Activated CD4-positive, CD25-positive, alpha-beta regulatory T cell treated with anti-CD3 and anti-CD28 coated beads, Interleukin-2, amount 50 U/mL, for 16 hours (primary cell): ENCODE data around the gene CEACAM6.
"Not testable (repeated sequence)": the region's sequence is repeated elsewhere in the genome, so short reads cannot be mapped to it uniquely, and the experiment has no call there.

ENCODE experiments used
- DNase-seq: peaks from one replicate; pipeline ENCODE4 v3.0.0-alpha.2; 2020; ENCODE audit warnings: low read depth, low spot score

CEACAM6 gene

DNA sequence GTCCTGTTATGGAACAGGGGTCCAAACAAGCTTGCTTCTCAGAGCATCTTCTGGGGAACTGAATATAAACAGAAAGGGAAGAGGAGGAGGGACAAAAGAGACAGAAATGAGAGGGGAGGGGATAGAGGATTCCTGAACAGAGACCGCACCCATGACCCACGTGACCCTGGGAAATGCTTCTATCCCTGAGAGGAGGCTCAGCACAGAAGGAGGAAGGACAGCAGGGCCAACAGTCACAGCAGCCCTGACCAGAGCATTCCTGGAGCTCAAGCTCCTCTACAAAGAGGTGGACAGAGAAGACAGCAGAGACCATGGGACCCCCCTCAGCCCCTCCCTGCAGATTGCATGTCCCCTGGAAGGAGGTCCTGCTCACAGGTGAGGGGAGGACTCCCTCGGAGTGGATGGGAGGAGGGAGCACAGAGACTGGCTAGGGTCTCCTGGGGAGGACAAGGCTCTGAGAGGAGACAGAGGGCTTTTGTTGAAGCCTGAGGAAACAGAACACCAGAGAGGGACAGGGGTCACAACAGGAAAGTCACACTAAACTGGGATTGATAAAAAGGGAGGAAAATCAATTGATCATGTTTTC, at the start of gene CEACAM6:
Gene CEACAM6 (plus strand): TSS at position 203 of the 586 bp plus-strand sequence. CDS start 109 bp downstream, at position 312.
- DNase-seq: no peak

DNA sequence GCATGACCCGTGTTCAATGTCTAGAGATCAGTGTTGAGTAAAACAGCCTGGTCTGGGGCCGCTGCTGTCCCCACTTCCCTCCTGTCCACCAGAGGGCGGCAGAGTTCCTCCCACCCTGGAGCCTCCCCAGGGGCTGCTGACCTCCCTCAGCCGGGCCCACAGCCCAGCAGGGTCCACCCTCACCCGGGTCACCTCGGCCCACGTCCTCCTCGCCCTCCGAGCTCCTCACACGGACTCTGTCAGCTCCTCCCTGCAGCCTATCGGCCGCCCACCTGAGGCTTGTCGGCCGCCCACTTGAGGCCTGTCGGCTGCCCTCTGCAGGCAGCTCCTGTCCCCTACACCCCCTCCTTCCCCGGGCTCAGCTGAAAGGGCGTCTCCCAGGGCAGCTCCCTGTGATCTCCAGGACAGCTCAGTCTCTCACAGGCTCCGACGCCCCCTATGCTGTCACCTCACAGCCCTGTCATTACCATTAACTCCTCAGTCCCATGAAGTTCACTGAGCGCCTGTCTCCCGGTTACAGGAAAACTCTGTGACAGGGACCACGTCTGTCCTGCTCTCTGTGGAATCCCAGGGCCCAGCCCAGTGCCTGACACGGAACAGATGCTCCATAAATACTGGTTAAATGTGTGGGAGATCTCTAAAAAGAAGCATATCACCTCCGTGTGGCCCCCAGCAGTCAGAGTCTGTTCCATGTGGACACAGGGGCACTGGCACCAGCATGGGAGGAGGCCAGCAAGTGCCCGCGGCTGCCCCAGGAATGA, 48.4 kb upstream of the CEACAM6 start:
- peak; percentile 27 for DNase-seq

GRCh38 chr19:41707502-41707812, 47.9 kb upstream of the CEACAM6 start:
- no peak for DNase-seq

DNA sequence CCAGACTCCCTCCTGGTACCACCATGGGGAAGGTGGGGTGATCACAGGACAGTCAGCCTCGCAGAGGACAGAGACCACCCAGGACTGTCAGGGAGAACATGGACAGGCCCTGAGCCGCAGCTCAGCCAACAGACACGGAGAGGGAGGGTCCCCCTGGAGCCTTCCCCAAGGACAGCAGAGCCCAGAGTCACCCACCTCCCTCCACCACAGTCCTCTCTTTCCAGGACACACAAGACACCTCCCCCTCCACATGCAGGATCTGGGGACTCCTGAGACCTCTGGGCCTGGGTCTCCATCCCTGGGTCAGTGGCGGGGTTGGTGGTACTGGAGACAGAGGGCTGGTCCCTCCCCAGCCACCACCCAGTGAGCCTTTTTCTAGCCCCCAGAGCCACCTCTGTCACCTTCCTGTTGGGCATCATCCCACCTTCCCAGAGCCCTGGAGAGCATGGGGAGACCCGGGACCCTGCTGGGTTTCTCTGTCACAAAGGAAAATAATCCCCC, 47.4 kb upstream of the CEACAM6 start:
- DNase-seq: no peak

DNA sequence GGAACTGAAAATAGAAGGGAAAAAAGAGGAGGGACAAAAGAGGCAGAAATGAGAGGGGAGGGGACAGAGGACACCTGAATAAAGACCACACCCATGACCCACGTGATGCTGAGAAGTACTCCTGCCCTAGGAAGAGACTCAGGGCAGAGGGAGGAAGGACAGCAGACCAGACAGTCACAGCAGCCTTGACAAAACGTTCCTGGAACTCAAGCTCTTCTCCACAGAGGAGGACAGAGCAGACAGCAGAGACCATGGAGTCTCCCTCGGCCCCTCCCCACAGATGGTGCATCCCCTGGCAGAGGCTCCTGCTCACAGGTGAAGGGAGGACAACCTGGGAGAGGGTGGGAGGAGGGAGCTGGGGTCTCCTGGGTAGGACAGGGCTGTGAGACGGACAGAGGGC, 46.8 kb upstream of the CEACAM6 start, which contains the start of gene CEACAM5:
Gene CEACAM5 (plus strand): TSS at position 146 of the 400 bp plus-strand sequence. CDS start 106 bp downstream, at position 252.
- no peak for DNase-seq

DNA sequence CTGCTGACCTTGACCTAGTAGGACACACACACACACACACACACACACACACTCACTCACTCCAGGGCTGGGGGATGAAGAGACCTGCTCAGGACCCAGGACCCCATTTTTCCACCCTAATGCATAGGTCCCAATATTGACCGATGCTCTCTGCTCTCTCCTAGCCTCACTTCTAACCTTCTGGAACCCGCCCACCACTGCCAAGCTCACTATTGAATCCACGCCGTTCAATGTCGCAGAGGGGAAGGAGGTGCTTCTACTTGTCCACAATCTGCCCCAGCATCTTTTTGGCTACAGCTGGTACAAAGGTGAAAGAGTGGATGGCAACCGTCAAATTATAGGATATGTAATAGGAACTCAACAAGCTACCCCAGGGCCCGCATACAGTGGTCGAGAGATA, 45.8 kb upstream of the CEACAM6 start:
- DNase-seq: not testable (repeated sequence)

GRCh38 chr19:41709951-41710645, 45.2 kb upstream of the CEACAM6 start:
- DNase-seq: no peak

- DNase-seq: no peak
These were observed 43.7 kb upstream of the CEACAM6 start for GRCh38 chr19:41711376-41712261.

DNA sequence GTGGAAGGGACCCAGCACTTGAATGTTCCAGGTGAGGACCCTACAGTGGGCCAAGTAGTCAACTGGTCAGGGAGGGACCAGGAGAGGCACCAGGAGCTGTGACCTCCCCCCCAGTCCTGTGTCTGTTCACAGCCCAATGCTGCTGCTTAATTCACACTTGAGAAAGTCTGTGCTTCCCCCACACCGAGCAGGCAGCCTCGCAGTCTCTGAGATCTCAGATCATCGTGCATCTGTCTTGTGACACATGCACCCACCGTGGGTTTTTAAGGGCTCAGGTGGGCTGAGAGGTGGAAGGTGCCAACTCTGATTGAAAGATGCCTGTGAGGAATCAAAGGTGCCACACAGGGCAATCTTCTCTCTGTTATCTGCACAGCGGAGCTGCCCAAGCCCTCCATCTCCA, 40.7 kb upstream of the CEACAM6 start:
- no peak for DNase-seq

DNA sequence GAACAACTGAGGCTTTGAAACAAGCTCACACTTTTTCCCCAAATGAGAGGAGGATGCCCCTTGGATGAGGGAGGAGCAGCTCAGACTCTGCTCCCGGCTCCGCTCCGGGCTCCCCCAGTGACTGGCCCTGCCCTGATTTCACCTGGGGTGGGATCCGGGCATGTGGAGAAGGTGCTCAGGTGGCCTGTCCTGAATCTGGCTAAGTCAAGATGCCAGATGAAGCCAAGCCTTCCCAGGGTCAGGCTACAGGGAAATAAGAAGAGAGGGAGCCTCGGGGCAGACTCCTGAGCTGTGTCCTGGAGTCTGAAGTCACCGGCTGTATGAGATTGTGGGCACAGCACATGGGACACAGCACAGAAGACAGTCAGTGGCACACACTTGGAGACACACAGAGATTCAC, 36.6 kb upstream of the CEACAM6 start:
- DNase-seq: no peak

- DNase-seq: no peak
These were observed 35.2 kb upstream of the CEACAM6 start for GRCh38 chr19:41720103-41720502.

GRCh38 chr19:41726493-41726892, 28.8 kb upstream of the CEACAM6 start:
- DNase-seq: no peak

DNA sequence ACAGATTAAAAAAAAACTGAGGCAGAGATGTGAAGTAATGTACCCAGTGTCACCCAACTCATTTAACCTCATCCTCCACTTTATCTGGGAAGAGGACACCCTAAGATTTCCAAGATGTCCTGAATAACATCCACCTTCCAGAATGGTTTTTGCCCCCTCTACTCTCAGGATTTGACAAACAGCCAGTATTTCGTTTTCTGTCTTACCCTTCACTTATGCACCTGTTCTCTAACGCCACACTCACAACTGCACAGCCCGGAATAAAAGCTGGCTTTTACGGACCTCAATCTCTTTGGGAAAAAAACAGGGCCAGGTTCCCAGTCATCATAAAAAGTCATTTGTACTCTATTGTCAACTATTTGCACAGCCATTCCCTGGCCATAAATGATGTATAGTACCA, 21.2 kb upstream of the CEACAM6 start:
- DNase-seq: no peak

DNA sequence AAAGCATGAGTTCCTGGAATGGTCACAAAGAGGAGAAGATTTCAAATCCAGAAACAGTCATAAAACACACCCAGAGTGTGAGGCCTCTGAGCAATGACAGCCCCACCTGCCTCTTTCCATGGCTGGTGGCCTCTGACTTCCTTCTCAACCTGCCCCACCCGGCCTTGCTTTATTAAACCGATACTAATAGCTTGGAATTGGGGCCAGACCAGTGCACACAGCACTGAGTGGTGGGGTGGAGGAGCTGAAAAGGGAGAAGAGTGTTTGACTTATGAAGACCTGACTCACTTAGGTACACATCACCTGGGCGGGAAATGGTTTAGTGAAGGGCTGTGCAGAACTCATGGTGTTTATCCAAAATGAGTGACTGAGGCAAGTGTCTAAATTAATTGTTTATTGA, 20.7 kb upstream of the CEACAM6 start:
- no peak for DNase-seq

GRCh38 chr19:41735071-41735600, 20.2 kb upstream of the CEACAM6 start:
- no peak for DNase-seq

- DNase-seq: no peak
These were observed 16.0 kb upstream of the CEACAM6 start for GRCh38 chr19:41739361-41739760.

- DNase-seq: no peak
These were observed 14.7 kb upstream of the CEACAM6 start for GRCh38 chr19:41740415-41741243.

DNA sequence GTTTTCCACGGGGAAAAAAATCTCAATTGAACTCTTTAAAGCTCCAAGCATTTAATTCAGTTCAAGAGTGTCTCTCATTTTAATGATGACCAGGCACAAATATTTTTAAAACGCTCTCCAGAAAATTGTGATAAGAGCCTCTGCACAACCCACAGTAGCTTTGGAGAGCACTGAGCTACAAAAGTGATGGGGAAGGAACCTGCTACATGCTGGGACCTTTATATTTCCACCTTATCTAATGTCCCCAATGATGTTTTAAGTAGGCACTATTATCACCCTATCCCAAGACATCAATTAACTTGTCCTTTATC, 14.1 kb upstream of the CEACAM6 start:
- DNase-seq: no peak

GRCh38 chr19:41744850-41745249, 10.5 kb upstream of the CEACAM6 start:
- no peak for DNase-seq

DNA sequence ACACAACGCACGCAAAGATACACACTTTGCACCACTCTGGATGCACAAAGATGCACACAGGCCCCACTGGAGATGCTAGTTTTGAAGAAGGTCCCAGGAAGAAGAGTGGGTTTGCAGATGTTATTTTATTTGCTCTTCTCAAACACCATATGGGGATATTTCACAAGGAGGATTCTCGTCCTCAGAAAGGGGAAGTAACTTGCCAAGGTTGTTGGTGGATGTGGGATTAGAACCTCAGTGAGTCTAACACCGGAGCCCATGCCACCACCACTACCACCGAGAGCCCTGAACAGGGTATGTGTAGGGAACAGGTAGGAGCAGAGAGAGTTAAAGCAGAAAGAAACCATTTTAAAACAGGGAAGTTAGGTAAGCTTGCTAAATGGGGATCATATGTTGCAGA, 9.6 kb upstream of the CEACAM6 start:
- no peak for DNase-seq
